IPS-11a (cell line): ENCODE measurements around the gene PDE4D.

Source experiments
- H3K4me3 ChIP-seq: one replicate; pipeline ENCODE4 v1.5.1; 2013; ENCODE audit warnings: low read depth, low read length, control low read depth

PDE4D gene

GRCh38 chr5:59840200-59840601 is 53.3 kb downstream of the PDE4D start:
- no peak overlapping the region for H3K4me3 ChIP-seq

GRCh38 chr5:59838989-59839388 is 54.5 kb downstream of the PDE4D start:
- no peak overlapping the region for H3K4me3 ChIP-seq

GRCh38 chr5:59838067-59838466 is 55.5 kb downstream of the PDE4D start:
- no peak overlapping the region for H3K4me3 ChIP-seq

GRCh38 chr5:59837071-59837470 is 56.5 kb downstream of the PDE4D start:
- H3K4me3 ChIP-seq = no peak overlapping the region

GRCh38 chr5:59835800-59836199 is 57.7 kb downstream of the PDE4D start:
- H3K4me3 ChIP-seq = no peak overlapping the region

GRCh38 chr5:59833448-59833847 is 60.1 kb downstream of the PDE4D start:
- H3K4me3 ChIP-seq = no peak overlapping the region

GRCh38 chr5:59832577-59833301 is 60.8 kb downstream of the PDE4D start:
- H3K4me3 ChIP-seq = no peak overlapping the region

GRCh38 chr5:59831326-59832010 is 62.1 kb downstream of the PDE4D start:
- no peak overlapping the region for H3K4me3 ChIP-seq

GRCh38 chr5:59830536-59831200 is 62.9 kb downstream of the PDE4D start:
- H3K4me3 ChIP-seq = no peak overlapping the region

- no peak overlapping the region for H3K4me3 ChIP-seq
These were observed 63.6 kb downstream of the PDE4D start for GRCh38 chr5:59829922-59830321.

- no peak overlapping the region for H3K4me3 ChIP-seq
These were observed 64.1 kb downstream of the PDE4D start for GRCh38 chr5:59829386-59829785.

- no peak overlapping the region for H3K4me3 ChIP-seq
These were observed 64.9 kb downstream of the PDE4D start for GRCh38 chr5:59828623-59829022.

GRCh38 chr5:59826996-59827395 is 66.5 kb downstream of the PDE4D start:
- no peak overlapping the region for H3K4me3 ChIP-seq

GRCh38 chr5:59823420-59823819 is 70.1 kb downstream of the PDE4D start:
- no peak overlapping the region for H3K4me3 ChIP-seq

- H3K4me3 ChIP-seq = no peak overlapping the region
These were observed 73.7 kb downstream of the PDE4D start for GRCh38 chr5:59819806-59820205.

GRCh38 chr5:59817536-59817935 is 76.0 kb downstream of the PDE4D start:
- no peak overlapping the region for H3K4me3 ChIP-seq

GRCh38 chr5:59816654-59817300 is 76.7 kb downstream of the PDE4D start:
- H3K4me3 ChIP-seq = no peak overlapping the region

- H3K4me3 ChIP-seq = no peak overlapping the region
These were observed 79.0 kb downstream of the PDE4D start for GRCh38 chr5:59814537-59814872.

- H3K4me3 ChIP-seq = no peak overlapping the region
These were observed 79.6 kb downstream of the PDE4D start for GRCh38 chr5:59813761-59814536.

- no peak overlapping the region for H3K4me3 ChIP-seq
These were observed 83.5 kb downstream of the PDE4D start for GRCh38 chr5:59810041-59810440.

- no peak overlapping the region for H3K4me3 ChIP-seq
These were observed 85.7 kb downstream of the PDE4D start for GRCh38 chr5:59807806-59808205.
